Hematopoietic multipotent progenitor cell treated with erythropoietin and hydrocortisone succinate and interleukin-3 and kit ligand, for 6 days (in vitro differentiated cells): Measurements from ENCODE around the gene ABCC5.

Experiments
- DNase-seq: peaks from one replicate; pipeline ENCODE4 v3.0.0-alpha.2; 2015

ABCC5 gene

GRCh38 chr3:183918178-183918577 is 99.5 kb downstream of the ABCC5 start:
- no peak for DNase-seq

- DNase-seq = no peak
These were observed 99.9 kb downstream of the ABCC5 start for GRCh38 chr3:183917776-183918175.

- no peak for DNase-seq
These were observed 102.8 kb downstream of the ABCC5 start for GRCh38 chr3:183914856-183915255.

GRCh38 chr3:183913580-183913920 is 104.1 kb downstream of the ABCC5 start:
- no peak for DNase-seq

- peak; percentile 72 for DNase-seq
These were observed 104.6 kb downstream of the ABCC5 start for GRCh38 chr3:183912895-183913579.

GRCh38 chr3:183911763-183912506 is 105.7 kb downstream of the ABCC5 start:
- peak; percentile 66 for DNase-seq

- no peak for DNase-seq
These were observed 106.6 kb downstream of the ABCC5 start for GRCh38 chr3:183911087-183911486.

- no peak for DNase-seq
These were observed 108.6 kb downstream of the ABCC5 start for GRCh38 chr3:183909030-183909600.

GRCh38 chr3:183907911-183908331 is 109.8 kb downstream of the ABCC5 start:
- no peak for DNase-seq

GRCh38 chr3:183907176-183907575 is 110.5 kb downstream of the ABCC5 start:
- DNase-seq = no peak

- no peak for DNase-seq
These were observed 111.3 kb downstream of the ABCC5 start for GRCh38 chr3:183906234-183906921.

GRCh38 chr3:183904833-183905780 is 112.6 kb downstream of the ABCC5 start:
- DNase-seq = no peak

GRCh38 chr3:183898028-183898431 is 119.7 kb downstream of the ABCC5 start:
- DNase-seq = no peak

- no peak for DNase-seq
These were observed 120.1 kb downstream of the ABCC5 start for GRCh38 chr3:183897606-183898005.

- no peak for DNase-seq
These were observed 121.1 kb downstream of the ABCC5 start for GRCh38 chr3:183896610-183897009.

GRCh38 chr3:183896184-183896583 is 121.5 kb downstream of the ABCC5 start:
- DNase-seq = no peak

- no peak for DNase-seq
These were observed 121.9 kb downstream of the ABCC5 start for GRCh38 chr3:183895774-183896173.

- DNase-seq = peak; percentile 82
These were observed 122.4 kb downstream of the ABCC5 start for GRCh38 chr3:183895296-183895695.

- DNase-seq = no peak
These were observed 125.0 kb downstream of the ABCC5 start for GRCh38 chr3:183892610-183893214.

- DNase-seq = no peak
These were observed 131.9 kb downstream of the ABCC5 start for GRCh38 chr3:183885766-183886165.

GRCh38 chr3:183884427-183885296 is 133.0 kb downstream of the ABCC5 start, which contains the start of gene PARL:
Gene PARL, minus strand, starts transcription at chr3:183884880. Its CDS starts 34 bp downstream, at chr3:183884846.
- DNase-seq = peak; percentile 97
